Measurements from ENCODE around the gene SMOC2.

The SMOC2 gene

DNA sequence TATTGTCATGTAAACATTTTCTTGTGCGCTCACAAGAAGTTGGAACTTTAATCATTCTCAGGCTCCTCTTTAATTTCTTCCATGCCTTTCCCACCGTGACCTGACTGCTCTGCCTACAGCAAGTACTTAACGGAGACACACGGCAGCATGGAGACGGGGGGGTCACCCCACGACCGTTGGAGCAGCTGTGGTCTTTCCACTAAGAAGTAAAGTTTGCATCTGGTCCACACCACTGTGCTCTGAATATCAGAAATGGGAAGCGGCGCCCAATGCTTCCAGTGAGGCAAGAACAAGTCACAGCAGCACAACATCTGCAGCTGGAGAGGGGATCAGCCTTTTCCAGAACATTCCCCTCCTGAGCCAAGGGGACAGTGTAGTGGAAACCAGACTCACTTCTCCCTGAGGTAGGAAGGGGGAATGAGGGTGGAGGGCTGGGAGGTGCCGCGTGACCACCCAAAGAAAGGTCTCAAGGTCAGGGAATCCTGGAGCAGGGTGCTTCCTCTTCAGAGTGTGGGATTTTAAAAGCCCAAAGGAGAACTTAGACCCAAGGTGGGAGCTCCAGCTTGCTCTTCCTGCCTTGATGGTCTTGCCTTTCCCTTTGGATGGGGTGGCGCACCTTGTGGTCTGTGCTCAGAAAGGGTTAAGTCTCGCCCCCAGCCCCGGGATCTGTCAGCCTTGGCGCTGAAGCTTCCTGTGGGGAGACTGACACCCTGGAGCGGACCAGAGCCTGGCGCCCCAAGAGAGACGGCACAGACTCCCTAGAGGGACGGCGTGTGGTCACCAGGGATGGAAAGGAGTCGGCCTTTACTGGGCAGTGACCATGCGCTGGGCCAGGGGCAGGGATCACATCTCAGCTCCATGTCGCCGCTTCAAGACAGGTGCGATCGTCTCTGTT, 25.6 kb upstream of the SMOC2 start:
- no peak for DNase-seq

DNA sequence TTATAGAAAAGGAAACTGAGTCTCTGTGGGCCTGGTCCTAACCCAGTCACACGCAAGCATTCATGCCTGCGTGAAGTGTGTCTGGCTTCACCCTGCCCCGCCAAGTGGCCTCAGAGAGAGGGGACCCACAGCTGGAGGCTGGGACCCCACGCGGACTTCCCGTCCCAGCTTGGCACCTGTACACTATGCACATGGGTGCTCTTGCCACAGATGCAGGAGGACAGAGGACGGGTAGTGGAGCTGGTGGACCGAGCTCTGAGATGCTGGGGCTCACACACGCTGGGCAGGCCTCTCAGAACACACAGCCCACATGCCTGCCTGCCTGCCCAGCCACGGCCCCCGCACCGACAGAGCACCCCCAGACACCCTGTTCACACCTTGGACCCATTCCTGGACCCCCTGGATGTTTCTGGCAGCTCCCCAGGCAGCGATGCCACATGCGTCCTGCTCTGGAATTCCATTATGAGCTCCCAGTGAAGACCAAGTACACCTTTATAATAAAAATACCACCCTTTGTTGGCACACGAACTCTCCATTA, 24.9 kb upstream of the SMOC2 start:
- DNase-seq: no peak

DNA sequence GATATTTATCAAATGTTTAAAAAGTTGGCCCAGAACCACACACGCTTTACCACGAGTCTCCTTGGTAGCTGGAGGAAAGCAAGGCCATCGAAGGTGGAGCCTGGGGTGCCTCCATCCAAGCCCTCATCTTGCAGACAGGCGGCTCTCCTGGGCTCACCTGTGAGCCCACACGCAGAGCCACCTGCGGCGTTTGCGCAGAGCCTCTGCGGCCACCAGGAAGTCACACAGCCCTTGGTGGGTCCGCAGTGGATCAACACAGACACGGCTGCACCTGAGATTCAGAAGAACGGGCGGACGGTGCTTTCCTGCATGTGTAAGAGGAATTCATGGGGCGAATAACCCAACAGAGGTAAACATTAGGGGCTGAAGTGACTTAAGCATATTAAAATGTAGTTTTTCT, 24.5 kb upstream of the SMOC2 start:
- no peak for DNase-seq

DNA sequence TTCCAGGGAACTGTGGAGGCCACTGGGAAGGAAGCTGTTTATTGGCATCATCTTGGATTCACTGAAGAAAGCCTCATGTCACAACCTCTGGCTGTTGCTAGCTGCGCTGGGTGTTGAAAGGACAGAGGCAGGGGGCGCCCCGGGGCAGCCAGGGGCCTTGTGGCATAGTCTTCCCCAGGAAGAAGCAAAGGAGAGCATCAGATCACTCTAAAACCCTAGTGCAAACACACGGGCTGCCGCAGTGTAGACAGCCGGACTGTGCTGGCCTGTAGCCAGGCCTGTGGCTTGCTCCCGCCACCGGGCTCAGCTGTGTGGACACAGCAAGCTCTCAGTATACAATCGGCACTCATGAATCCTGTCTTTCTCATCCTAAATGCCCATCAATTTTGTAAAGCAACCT, 23.8 kb upstream of the SMOC2 start:
- no peak for DNase-seq

DNA sequence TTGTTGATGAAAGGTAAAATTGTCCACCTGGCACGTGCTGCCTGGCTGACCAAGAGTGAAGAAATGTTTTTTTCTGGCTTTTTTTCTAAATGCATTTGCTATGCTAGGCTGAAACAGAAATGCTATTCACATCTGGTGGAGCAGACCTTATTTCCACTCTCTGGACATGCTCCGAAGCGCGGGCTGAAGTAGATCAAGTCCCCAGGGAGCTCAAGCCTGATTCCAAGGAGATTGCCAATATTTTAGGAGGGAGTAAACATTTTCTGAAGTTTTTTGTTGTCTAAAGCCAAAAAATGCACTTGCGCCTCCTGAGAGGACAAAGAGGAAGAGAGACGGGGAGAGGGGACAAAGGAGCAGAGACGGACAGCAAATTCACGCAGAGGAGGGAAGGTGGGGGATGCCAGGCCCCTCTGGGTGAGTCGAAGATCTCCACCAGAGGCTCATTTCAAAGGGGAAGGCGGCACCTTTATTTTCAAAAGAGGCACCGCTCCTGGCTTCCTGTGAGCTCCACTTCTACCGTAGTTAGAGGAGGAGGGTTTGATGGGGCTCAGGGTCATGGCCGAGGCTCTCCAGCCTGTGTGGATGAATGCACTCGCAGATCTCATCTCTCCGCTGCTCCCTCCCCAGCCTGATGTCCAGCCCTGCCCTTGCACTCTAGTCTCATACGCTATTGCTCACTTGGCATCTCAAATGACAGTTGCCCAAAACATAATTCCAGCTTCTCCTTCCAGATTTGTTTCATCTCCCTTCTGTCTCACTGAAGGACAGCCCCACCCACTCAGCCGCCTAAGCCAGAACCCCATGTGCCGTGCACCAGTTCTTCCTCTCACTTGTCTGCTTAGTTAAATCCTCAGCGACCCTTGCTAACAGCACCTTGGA, 23.1 kb upstream of the SMOC2 start:
- no peak for DNase-seq

DNA sequence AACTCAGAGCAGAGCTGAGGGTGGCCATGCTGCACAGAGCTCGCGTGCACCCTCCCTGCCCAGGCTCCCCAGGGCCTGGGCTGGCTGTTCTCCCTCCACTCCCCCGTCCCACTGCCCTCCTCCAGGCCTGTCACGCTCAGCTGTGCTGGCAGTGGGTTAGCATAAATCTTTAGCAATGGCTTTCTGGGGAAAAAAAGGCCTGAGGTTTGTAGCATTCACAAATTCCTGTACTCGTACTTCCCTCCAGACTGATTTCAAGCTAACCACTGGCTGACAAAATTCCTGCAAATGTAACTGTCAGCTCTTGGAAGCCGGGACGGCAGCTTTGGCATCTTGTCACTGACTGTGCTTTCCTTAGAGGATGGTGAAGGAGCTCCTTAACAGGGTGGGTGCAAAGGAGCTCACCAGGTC, 22.3 kb upstream of the SMOC2 start:
- no peak for DNase-seq

DNA sequence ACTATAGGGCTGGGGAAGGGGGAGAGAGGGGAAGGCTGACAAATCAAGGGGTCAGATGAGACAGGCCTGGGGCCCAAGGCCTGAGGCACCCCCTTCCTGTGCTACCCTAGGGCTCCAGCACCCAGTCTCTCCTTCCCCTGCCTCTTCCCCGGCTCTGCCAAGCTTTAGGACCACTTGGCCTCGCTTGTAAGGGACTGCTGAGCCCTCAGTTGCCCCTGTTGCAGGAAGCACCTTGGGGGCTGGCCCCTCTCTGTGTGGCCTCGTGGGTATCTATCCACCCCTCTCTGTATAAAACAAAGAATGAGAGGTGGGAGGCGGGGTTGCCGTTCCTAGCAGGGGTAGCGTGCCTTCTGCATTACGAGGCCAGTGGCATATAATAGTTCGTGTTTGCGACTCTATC, 21.4 kb upstream of the SMOC2 start:
- no peak for DNase-seq

DNA sequence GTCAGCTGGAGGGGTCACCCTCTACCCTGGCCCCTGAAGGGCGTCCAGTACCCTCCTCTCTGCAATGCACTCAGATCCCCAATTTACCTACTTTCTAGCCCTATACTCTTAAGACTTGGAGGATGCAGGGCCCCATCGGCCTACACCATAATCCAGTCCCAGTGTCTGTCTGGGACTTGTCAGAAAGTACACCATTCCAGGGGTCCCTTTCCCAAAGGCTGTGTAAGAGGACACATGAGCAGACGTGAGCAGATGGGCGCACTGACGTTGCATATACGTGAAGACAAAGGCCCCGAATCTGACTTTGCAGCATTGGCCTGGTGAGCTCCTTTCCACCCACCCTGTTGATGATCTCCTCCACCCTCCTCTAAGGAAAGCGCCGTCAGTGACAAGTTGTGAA, 20.9 kb upstream of the SMOC2 start:
- DNase-seq: no peak

DNA sequence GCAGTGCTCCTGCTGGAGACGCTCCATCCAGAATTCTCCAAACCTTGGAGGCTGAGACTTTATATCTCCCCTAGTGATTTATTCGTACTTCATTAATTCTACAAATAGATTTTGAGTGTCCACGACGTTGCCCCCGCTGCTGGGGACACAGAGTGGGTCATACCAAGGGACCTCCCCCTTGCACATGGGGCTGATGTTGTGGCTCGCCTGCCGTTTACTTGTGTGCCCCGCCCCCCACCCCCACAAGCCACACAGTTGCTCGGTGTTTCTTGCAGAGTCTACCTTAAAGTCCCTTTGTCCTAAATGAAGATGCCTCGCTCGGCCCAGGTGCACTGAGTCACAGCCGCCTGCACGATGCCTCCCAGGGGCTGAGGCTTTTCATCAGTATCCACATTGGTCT, 20.3 kb upstream of the SMOC2 start:
- no peak for DNase-seq

DNA sequence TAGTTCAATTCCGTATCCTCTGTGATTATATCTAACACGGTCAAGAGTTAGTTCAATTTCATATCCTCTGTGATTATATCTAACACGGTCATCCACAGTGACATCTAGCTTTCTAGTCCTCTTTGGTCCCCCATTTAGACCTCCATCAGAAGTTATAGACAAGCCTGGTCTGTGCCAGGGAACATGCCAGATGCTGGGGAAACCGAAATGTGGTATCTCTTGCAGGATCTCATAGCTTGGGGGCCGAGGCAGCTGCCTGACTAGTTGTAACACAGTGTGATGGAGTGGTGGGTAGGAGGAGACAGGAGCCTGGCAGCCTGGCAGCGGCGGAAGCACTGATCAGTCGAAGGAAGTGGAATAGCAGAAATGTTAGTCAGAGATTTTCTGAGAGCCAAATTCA, 13.8 kb upstream of the SMOC2 start:
- DNase-seq: no peak

DNA sequence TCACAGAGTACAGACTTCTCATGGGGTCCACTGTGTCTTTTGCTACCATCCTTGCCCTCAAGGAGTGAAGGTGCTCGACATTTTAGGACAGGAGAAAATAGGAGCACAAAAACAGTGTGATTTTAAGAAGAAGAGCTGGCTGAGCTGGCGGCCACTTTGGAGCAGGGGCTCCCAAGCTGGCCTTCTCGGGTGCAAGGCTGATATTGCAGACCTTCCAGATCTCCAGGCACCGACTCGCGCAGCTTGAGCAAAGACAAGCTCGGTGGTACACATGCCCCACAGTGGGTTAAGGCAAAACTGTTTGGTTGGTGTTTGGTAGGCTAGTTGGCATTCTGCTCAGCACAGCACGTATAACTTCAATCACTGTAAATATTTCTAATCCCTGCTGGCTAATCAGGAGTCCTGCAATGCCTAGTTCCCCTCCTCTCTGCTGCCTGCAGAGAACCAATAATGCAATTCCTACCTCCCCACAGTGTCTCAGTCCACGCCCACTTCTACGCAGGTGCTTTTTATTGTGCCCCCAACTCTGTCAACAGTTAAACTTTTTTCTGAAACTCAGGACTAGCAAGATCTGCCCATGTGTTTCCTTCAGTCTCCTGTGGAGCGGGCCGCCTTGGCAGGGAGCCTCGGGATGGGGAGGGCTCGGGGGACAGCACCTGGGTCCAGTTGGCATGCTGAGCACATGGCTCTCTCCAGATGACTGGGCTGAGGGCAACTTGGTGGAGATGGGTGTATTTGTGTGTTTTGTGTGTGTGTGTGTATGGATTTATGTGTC, 12.7 kb upstream of the SMOC2 start:
- no peak for DNase-seq

DNA sequence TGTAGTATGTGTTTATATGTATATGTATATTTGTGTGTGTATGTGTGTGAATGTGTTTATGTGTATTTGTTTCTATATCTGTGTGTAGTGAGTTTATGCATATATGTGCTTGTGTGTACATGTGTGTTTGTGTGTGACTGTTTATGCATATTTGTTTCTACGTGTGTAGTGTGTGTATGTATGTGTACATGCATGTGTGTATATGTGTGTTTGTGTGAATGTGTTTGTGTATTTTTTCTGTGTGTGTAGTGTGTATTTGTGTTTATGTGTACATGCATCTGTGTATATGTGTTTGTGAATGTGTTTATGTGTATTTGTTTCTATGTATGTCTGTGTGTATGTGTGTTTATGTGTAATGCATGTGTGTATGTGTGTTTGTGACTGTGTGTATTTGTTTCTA, 12.1 kb upstream of the SMOC2 start:
- DNase-seq: no peak

DNA sequence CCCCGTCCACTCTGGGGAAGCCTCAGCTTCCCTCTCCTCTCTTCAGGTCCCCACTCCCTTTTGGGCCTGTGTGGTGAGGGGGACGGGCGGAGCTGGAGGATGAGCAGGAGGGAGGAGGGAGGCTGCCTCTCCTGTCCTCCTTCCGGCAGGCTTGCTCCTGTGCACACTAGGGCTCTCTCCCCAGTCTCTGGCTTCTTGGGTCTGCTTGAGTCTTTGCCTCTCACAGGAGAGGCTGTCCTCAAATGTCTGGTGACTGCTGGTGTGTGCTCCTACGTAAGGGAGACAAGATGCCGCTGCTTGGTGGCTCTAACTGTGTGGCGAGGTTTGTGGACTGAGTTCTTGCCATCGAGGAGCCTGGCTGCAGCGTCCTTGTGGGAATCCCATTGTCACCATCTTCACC, 8.8 kb upstream of the SMOC2 start:
- DNase-seq: no peak

DNA sequence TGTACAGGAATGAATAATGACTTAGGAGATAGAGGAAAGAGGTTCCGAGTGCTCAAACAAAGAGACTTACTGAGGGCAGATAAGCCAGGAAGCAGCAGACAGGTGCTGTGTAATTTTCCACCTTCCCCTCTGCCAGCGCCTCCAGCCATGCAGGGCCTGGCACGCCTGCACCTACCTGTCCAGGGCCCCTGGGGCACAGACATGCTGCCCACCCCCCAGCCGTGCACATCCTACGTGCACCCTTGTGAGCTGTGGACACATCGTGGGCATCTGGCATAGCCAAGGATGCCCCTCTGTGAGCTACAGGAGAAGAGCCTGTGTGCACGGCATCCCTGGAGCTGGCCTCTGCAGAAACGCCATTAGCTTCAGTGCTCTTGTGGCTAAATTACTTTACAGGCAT, 7.1 kb upstream of the SMOC2 start:
- DNase-seq: no peak

DNA sequence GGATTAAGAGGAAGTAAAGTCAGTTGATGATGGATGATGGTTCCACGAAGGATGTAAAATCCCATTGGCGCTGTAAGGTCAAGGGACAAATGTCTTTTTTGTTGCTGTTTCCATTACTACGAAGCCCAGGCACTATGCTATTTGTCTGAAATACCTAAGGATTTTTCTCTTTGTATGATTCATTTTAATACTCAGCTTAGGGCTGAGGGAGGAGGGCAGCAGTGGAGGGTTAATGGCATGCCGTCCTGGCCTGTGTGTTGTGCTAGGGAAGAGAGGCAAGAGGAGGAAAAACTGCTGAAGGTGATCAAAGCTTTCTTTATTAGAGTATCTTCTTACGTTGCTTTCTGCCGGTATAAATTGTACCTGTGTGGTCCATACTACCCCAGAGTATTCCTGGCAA, 6.5 kb upstream of the SMOC2 start:
- no peak for DNase-seq

DNA sequence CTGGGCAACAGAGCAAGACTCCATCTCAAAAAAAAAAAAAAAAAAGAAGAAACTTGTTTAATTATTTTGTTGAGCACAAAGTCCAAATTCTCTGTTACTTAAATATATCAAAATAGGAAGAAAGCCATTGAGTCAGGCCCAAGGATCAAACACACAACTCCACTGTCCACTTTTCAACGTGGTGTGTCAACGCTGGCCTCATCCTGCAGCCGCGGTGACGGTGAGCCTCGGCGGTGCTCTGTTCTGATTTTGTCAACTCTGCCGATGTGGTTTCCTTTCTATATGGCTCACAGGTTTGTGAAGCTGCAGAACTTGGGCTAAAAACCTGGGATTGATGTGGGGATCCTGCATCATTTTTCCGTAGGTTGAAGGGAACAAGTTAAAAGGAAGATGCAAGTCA, 3.2 kb upstream of the SMOC2 start:
- DNase-seq: no peak

DNA sequence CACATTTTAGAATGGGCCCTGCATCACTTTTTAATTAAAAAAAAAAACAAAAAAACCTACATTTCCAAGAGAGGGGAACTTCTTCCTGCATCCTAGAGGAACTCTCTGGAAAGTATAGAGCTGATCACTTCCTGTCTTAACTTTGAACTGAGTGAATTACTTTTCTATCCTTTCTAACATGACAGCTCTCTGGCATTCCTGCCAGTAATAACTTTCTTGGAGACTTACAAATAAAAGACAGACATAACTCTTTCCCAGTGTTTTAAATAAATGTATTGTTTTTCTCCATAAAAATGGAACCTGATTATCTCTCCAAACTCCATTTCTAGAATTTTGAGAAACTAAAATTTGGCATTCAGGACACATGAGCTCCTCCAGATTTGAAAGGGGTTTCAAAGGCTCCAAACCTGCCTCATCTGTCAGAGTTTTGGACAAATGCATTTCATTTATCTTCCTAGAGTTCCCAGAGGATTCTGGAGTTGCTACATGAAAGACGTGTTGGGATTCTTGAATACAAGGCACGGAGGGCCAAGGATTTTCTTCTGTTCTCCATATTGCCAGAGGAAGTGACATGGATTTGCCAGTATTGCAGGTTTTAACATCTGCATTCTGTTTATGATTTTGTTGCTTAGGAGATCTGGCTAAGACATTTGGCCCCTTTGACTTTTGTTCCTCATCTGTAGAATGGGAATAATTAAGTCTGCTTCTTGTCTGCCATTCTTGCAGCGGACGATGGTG, 2.0 kb upstream of the SMOC2 start:
- DNase-seq: no peak

DNA sequence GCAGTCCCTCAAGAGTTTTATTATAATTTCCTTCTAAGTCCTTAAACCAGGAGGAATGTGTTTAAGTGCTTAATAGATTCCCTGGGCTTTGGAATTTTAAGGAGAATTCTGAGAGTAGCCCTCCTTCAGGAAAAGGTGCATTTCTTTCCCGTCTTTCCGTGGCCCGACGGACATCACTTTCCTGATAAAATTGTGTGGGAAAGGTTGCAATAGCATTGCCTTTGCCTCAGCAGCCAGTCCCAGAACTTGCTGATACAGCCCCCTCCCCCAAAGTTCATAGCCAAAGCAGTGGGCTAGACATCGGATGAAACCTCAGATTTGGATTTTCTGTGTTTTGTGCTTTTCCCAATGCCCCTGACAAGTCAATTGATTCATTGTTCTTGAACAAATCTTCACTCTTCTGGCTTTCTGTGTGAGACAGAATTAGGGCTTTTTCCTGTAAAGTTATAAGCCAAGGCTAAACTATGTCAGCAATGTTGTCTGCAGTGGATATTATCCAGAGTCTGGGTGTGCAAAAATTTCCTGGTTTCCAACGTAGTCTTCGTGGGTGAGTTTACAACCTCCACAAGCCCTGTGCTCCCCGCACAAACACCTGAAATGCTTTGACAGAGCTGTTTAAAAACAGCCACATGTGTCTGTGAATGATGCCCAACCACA, 1.1 kb upstream of the SMOC2 start:
- DNase-seq: no peak

DNA sequence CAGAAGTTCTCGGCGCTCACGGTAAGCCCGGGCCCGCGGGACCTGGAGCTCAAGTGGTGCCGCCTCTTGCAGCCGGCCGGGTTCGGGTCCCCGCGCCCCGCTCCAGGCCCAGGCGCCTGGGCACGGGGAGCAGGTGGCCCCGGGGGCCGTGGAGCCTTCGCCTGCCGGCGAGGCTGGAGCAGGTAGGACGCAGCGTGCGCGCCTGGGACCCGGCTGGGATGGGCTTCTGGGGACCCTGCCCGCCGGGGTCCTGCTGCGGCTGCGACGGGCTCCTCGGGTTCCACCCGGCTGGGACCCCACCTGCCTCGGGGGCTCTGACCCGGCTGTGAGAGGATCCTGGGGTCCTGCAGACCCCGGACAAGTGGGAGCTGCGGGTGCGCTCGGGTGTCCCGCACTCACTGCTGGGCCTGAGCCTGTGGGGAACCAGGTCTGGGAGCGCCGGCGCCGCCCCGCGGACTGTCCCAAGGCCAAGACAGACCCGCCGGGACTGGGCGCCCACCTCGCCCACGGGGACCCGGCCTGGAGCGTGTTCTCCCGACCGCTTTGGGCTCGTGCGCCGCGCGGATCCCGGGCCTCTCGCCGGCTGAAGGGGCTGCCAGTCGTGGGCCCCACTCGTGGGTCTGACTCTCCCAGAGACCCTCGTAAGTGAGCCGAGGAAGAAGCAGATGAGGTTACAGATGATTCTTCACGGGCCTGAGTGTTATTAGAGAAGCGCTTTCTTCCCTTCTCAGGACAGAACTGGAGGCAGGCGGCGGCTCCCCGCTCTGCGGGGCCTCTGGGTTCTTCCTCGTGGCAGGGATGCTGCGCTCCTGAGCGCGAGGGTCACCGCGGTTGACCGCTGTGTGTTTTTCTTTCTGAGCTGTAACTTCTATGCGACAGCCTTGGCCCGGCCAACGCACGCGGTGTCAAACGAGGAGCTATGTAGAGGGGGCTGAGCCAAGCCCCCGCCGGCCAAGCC, 729 bp downstream of the SMOC2 start:
- DNase-seq: no peak

DNA sequence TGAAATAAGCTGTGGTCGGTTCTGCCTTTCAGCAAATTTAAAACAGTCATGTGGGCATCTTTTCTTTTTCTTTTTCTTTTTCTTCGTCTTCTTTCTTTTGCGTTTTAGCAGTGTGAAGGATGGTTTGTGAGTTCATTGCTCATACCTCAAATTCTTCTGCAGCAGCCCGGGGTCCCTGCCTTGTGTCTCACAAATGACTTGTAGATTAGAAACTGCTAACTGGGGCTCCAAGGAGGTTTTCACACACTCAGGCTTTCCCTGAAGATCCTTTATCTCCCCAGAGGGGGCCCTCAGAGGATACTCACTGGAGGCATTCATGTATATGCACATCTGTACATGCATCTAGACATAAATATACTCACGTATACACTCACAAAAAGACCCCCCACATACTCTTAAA, 1.7 kb downstream of the SMOC2 start:
- DNase-seq: no peak

DNA sequence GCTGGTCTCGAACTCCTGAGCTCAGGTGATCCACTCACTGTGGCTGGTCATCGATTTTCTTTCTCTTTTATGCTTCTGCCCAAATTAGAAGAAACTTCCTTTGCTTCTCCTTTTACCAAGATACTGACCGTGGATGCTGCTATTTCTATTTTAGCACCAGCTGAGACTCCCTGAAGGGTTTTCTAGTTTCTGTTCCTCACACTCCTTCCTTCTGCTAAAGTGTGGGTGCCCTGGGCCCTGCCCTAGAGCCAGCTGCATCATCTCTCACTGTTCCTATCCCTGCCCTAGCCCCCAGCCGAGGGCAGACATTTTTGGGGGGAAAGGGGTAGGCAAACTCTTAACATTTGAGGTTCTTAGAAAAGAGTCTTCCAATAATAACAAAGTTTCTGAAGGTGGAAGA, 6.3 kb downstream of the SMOC2 start:
- DNase-seq: no peak

All from central memory CD4-positive, alpha-beta T cell (primary cell).